HG02571 (cell line): ENCODE results near the gene LBX1.

Experiments used
- ATAC-seq: cut with Tn5 transposase; IDR thresholded peaks from one replicate; pipeline ENCODE4 v1.9.1; 2021; ENCODE audit warnings: mild to moderate bottlenecking, moderate library complexity; ENCODE audit not compliant: unreplicated experiment

The LBX1 gene

GRCh38 chr10:101226491-101227428 is 2.5 kb downstream of the LBX1 start:
- ATAC-seq: no peak

DNA sequence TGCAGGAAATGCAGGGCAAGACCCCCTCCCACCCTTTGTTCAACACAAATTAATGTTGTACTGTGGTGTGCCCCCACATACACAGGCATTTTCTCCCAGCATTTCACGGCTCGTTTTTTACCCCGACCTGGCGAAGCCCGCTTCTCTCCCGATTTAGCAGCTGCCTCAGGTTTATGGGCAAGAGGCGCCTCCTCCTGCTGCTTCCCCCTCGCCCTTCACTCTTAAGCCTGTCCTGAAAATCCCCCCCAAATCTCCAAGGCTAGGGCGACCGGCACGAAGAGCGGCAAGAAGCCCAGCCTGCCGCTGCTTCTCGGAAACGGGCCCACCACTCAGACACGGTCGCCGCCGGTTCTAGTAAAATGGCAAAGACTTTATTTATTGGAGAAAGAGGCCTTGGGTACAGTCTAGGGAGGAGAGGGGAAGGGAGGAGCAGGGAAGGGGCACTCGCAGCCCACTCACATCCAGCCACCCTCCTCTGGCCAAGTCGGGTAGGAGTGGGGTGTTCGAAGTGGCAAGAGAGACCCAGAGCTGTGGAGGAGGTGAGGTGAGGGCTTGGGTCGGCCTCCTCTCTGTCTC is 3.3 kb downstream of the LBX1 start:
- no peak for ATAC-seq

DNA sequence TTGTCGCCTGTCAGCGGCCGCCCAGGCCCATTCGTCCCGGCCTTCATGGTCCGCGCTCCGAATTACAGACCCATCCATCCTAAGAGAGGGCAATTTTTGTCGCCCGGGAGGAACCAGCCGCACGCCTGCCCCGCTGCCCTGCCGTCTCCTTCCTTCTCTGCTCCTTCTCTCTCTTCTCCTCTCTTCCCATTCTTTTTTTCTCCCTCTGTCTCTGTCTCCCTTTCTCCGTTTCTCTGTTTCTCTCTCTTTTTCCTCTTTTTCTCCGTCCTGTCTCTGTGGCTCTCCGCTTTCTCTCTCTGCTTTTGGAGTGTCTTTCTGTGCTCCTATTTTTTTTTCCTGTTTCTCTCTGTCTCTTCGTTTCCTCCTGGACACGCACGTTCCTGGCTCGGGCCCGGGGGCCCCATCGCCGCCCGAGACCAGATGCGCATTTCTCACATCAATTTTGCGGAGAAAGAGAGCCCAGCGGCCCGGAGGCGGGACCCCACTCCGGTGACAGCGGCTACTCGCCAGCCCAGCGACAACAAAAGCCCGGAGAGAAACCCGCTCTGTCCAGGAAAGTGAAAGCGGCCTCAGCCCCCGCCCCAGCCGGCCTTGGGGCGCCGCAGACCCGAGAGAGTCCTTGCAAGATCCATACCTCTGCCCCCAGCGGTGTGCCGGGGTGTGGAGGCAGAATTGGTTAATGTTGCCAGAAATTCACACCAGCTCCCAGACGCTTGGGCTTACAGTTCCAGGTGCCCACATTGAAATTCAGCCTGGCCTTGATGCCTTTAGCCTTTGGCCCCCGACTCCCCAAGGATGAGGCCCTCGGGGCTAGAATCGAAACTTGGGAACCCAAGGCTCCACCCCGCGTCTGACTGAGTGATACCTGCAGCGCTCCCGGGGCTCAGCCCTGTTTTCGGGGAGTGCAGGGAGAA is 4.1 kb downstream of the LBX1 start:
- no peak for ATAC-seq

- ATAC-seq: no peak
Measured at GRCh38 chr10:101224060-101224909, 5.0 kb downstream of the LBX1 start.

DNA sequence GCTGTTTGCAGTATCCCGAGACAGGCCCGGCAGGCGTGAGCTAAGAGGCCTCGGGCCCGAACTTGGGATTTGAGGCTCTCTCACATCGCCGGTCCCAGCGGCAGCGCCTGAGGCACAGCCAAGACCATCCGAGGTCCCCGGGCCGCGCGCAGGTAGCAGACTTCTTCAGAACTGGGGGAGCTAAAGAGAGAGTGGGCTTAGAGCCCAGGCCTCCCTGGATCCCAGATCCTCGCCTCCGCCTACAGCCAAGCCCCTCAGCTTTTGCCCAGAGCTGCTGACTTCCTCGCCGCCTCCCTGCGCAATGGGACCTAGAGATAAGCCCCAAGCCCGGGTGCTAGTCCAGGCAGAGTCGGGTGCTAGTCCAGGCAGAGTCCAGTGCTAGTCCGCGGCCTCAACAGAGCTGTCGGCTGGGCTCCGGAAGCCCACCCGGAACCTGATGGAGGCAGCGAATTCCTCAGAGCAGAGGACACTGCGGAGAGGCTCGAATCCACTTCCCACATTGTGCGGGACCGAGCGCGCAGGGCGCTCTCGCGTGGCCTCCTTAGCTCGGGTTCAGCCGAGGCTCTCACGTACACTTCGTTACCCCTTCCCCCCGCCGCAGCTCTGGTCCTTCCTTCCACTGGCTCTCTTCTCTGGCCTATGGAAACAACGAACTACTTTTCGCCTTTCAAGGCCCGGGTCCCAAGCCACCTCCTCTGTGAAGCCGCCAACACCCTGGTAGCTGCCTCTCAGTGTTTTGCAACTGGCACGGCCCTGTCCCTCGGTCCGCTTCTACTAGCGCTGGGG is 5.8 kb downstream of the LBX1 start:
- ATAC-seq: no peak

GRCh38 chr10:101222683-101223273 is 6.5 kb downstream of the LBX1 start:
- ATAC-seq: no peak

GRCh38 chr10:101221963-101222531 is 7.2 kb downstream of the LBX1 start:
- no peak for ATAC-seq

- no peak for ATAC-seq
Measured at GRCh38 chr10:101221549-101221948, 7.7 kb downstream of the LBX1 start.

DNA sequence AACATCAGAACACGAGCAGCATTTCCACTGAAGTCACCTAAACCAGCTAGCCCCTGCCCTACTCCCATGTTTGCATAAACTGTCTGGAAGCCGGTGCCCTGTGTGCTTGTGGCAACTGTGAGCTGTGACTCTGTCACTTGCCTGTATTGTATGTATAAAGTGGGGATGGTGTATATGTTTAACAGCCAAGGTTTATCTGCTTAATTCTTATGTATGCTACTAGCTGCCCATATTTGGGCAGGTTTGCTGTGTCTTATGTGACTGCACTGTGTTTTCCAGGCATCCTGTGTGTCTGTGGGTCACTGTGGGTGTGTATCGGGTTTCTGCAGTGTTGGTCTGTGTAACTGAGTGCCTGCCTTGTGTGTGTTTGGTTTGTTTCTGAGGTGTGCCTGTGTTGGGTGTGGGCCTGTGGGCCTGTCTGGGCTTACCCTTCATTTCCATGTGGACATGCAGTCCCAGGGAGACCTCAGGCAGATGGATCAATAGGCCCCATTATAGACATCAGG is 9.3 kb downstream of the LBX1 start:
- ATAC-seq: no peak

DNA sequence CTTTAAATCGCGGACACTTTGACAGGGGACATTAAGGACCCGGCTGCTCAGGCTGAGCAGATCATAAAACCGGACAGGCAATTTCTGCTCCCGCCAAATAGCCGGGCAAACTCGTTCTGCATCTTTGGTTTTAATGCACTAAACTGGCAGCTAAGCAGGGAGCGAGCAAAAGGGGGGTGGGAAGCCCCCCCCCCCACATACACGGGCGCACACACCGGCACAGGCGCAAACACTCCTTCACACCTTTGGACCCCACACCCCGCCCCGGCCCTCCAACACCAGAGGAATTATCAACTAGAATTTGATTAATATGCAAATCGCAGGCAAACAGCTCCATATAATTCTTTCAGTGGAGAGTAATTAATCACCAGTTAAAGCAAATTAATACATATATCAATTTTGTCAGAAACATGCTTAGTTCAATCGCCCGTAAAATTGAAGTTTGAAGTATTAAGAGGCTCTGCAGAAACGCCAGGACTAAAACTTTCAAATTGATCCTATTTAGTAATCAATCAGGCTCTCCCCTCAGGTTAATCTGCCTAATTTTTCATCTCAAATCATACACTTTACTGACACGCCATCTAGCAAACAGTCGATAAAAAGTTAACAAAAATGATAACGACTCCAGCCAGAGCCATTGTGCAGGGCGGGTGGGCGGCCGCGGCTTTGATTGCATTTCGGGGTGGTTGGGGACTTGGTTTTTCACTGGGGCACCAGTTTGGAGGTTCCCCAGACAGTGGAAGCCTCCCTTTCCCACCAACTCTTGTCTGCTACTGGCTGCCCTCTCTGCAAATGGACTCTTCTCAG is 9.9 kb downstream of the LBX1 start:
- ATAC-seq: no peak

GRCh38 chr10:101218351-101219138 is 10.7 kb downstream of the LBX1 start:
- no peak for ATAC-seq

GRCh38 chr10:101217450-101218281 is 11.6 kb downstream of the LBX1 start:
- ATAC-seq: no peak

DNA sequence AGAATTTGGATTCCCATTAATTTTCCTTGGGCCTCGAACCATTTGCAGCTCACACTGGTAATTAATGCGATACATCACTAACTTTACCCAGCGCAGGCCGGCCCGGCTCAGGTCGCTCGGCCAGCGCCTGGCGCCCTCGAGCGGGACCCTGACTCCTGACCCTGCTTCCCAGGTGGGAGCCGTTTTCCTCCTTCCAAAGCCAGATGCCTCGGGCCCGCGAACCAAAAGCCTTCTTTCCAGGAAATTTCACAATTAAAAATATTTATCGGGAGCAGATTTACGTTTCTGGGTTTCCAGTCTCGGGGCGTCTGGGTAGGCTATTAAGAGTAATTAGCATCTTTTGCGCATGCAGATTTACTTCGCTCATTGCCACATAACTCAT is 12.2 kb downstream of the LBX1 start:
- ATAC-seq: no peak

DNA sequence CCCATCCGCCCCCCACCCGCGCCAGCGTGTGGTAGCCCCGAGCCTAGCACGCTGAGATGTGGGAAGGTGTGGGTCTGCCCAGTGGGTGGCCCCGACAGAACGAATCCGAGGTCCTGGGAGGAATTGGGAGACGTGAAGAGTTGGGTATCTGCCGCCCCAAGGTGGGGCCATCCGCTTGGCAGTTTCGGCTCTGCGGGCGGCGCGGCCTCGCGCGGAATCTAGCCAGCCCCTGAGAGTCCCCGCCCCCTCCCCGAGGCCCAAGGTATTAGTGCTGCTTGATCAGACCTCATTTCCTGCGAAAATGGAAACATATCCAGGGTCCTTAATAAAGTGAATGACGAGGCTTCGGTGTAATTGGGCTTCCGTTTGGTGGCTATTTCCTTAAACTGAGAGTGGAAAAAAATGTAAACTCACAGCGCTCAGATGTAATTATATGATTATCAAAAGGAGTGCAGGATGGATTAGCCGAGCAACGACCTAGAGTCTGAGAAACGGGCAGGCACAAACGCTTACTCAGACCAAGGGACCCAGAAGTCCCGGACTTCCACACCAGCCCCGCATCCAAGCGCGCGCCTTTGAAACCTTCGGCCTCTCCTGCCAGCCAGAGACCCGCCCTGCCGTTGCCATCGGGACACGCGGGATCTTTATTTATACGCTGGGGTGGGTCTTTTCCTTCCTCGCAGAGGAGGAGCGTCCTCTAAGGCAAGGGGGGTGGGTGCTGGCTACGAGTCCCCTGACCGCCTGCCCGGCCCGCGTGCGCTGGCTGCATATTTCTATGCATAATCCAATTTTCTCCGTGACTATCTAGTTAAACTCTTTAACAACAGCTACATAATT is 12.8 kb downstream of the LBX1 start:
- no peak for ATAC-seq
